Right renal pelvis (tissue), 4 donors: Measurements from ENCODE around the gene PRKG1. TPM values are rescaled to one million over a fixed set of nuclear protein-coding genes. Genes with fewer than 3 reads are reported as not detected.
A peak's percentile ranks its signal among the peaks of the same experiment; 100 is the strongest.
"Not testable (repeated sequence)": the region's sequence is repeated elsewhere in the genome, so short reads cannot be mapped to it uniquely, and the experiment has no call there.

ENCODE experiments used
- DNase-seq, 4 donors: peaks; one replicate each; pipeline ENCODE4 v3.0.0-alpha.2; 2013; ENCODE audit warnings: low read depth in 4 of 4, low spot score in 3 of 4, missing footprints in 1 of 4
- polyA plus RNA-seq, 4 donors: library from polyadenylated mRNA; unstranded; fragments of 120-200 nt; gene quantifications; one replicate each; pipeline ENCODE4 v1.2.1, GENCODE V29; 2013; ENCODE audit not compliant: insufficient read length in 4 of 4

The PRKG1 gene
- polyA plus RNA-seq, 4 donors, result 13.3 to 16.0 (median 14.3) TPM

DNA sequence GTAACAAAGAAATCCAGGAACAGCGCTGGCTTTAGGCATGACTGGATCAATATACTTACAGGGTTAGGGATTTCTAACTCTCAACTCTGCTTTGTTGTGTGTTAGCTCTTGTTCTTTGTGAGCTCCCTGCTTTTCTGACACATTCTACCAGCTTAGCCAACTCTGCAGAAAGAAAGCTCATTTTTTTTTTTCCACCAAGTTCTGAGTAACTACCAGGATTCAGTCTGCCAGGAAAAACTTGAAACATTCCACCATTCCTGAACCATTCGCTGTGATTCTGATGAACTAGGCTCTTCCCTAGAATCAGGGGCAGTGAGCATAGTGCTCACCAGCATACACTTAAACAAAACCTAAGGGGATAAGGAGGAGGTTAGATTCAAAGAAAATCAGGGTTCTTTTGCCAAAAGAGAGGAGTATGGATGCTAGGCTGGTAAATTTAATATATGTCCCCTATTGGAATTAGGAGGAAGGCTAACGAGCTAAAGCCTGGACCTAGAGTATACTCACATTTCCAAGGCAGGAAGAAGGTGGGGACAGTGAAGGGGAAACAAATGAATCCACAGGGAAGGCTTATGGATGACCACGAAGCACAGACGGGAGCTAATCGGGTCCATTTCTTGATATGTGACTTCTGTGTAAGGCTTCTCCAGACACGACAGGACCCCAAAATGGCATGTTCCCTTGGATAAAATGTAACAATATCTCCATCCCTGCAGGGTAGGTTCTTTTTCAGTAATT, 183.4 kb downstream of the PRKG1 start:
- no peak for DNase-seq

GRCh38 chr10:51260376-51260775, 186.1 kb downstream of the PRKG1 start:
- no peak for DNase-seq

DNA sequence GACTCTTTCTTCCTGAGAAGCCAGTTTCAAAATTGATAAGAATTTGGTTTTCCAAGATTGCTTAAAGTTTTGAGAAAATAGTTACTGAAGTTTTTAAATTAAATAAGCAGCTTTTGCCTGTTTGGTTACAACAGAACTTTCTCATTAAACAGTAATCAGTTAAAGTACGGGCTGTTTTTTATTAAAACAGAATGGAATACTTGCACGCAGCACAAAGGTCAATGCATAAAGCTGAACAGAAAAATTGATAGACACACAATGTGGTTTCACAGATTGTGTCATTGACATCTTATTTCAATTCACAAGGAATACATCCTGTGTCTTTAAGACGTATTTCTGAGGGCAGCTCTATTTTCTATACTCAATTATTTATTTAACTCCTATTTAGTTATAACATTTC, 192.2 kb downstream of the PRKG1 start:
- DNase-seq, result no peak

- DNase-seq, result not testable (repeated sequence)
Measured at GRCh38 chr10:51267980-51268570, 193.8 kb downstream of the PRKG1 start.

GRCh38 chr10:51269821-51270220, 195.5 kb downstream of the PRKG1 start:
- no peak for DNase-seq

GRCh38 chr10:51270936-51271530, 196.7 kb downstream of the PRKG1 start:
- no peak for DNase-seq

DNA sequence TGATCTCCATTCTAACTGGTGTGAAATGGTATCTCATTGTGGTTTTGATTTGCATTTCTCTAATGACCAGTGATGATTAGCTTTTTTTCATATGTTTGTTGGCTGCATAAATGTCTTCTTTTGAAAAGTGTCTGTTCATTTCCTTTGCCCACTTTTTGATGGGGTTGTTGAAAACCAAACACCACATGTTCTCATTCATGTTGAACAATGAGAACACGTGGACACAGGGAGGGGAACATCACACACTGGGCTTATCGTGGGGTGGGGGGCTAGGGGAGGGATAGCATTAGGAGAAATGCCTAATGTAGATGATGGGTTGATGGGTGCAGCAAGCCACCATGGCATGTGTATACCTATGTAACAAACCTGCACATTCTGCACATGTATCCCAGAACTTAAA, 197.8 kb downstream of the PRKG1 start:
- not testable (repeated sequence) for DNase-seq

- DNase-seq, result no peak
Measured at GRCh38 chr10:51272555-51272954, 198.3 kb downstream of the PRKG1 start.

GRCh38 chr10:51273574-51273973, 199.3 kb downstream of the PRKG1 start:
- no peak for DNase-seq

GRCh38 chr10:51276097-51276496, 201.8 kb downstream of the PRKG1 start:
- not testable (repeated sequence) for DNase-seq

DNA sequence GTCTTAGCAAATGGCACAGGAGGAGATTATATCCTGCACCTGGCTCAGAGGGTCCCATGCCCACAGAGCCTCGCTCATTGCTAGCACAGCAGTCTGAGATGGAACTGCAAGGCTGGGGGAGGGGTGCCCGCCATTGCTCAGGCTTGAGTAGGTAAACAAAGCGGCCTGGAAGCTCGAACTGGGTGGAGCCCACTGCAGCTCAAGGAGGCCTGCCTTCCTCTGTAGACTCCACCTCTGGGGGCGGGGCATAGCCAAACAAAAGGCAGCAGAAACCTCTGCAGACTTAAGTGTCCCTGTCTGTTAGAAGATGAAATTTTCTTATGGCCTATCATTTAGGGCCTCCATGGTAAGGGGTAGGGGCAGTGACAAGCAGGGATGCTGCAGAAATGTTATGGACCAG, 207.1 kb downstream of the PRKG1 start:
- not testable (repeated sequence) for DNase-seq

DNA sequence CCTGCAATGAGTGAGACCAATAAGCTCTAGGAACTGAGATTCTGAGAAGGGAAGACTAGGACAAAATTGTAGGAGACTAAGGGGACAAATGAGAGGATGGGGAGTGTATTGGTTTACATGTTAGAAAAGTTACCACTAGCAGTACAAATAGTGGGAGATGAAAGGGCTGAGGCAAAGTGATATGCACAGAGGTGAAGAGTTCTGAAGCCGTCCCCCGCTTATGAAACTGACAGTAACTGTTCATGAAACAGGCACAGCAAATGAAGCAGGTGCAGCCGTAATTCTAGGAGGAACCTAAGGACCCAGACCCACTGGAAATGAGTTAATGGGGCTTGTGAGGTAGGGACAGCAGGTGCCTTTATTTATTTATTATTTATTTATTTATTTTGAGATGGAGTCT, 211.3 kb downstream of the PRKG1 start:
- peak in 1 of 4 donors; percentile 19 for DNase-seq

DNA sequence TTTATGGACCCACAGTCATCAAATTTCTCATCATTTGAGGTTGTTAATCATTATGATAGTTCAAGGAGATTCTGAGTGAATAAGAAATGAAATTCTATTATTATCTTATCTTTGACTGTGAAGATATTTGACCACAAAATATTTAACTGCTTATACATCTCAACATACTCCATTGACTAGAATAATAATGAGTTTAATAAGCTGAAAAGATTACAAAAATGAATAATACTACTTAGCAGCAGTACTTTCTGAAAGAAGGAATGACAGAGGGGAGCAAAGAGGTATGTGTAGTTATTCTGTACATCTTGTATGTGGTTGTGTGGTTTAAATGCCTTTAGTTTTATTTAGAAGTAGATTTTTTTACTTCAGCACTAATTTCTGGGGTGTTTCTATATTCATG, 214.2 kb downstream of the PRKG1 start:
- no peak for DNase-seq

DNA sequence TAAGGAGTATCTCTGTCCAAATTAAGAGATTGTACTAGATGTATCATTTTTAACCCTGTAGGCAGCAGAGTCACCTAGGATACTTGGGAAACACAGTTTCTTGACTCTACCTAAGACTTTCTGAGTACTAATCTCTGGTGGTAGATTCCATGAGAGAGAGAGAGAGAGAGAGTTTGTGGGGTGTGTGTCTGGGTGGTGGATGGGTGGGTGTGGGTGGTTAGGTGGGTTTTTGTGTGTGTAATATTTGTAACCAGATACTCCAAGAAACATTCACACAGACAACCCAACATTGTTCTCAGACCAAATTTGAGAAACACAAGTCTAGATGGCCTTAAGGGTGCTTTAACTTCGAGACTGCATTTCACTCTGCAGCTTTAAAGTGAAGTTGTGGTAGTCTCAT, 215.2 kb downstream of the PRKG1 start:
- DNase-seq, result no peak

GRCh38 chr10:51291961-51292360, 217.7 kb downstream of the PRKG1 start:
- DNase-seq, result no peak

DNA sequence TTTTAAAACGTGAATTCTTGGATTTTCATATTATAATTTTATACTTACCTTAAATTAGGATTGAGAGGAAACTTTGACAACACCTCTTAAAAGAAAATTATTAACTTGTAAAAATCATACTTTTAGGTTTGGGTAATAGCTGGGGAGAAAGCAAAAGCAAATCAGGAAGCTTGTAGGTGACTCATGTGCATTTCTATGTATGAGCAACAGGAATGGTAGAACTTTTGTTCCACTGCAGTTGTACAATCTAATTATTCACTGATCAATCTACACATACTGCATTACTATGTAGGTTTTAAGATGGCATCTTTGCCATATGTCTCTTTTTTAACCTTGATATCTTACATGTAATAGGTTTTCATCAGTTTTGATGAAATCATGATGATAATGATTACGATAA, 223.2 kb downstream of the PRKG1 start:
- DNase-seq, result no peak

GRCh38 chr10:51300617-51301304, 226.5 kb downstream of the PRKG1 start:
- no peak for DNase-seq

- DNase-seq, result no peak
Measured at GRCh38 chr10:51301644-51302043, 227.4 kb downstream of the PRKG1 start.

DNA sequence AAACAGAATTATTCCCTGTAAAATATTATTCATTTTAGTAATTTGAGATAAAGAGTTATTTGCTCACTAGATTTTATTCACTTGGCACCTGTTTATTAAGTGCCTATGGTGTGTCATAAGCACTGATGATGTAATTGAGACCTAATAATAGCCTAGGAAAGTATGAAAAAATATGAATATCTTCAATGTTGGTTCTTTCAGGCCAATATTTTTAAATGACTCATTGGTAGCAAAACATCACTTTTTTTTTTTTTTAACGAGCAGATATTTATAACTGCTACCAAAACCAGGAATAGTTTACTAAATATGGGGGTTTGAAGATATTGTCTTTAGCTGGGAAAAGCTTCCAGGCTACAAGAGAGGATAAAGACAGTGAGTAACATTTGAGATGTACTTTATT, 228.0 kb downstream of the PRKG1 start:
- no peak for DNase-seq

GRCh38 chr10:51308116-51308515, 233.8 kb downstream of the PRKG1 start:
- no peak for DNase-seq

DNA sequence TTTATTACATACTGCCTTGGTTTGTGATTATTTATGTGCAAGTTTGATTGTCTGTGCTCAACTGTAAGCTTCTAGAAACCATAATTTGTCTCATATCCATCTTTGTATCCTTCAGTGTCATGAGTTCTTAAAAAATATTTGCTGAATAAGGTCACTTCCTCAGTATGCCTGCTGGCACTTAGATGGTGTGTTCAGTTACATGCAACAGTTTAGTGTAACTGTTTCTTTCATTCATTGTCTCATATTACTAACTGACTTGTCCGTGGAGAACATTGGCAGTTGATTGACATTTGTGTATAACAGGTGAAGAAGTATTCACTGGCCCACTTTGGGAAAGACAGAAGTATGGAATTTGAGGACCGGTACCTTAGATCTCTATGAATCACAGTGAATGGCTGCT, 236.9 kb downstream of the PRKG1 start:
- no peak for DNase-seq
